K562 (cell line): ENCODE results near the gene SPATA31C1. TPM values are rescaled to one million over a fixed set of nuclear protein-coding genes. Genes with fewer than 3 reads are reported as not detected.

Experiments used
- C11orf30 ChIP-seq: fragments of 450-650 bp; IDR thresholded peaks from 2 replicates; pipeline ENCODE4 v1.6.1; 2016; ENCODE audit warnings: low read depth, mild to moderate bottlenecking
- E2F1 ChIP-seq: sonication (generic); formaldehyde crosslinking; IDR thresholded peaks from 2 replicates; pipeline ENCODE4 v1.8.1; 2023; ENCODE audit warnings: mild to moderate bottlenecking, missing genetic modification reagents, moderate library complexity
- HNRNPK ChIP-seq: fragments of 200-400 bp; formaldehyde crosslinking; IDR thresholded peaks from one replicate; pipeline ENCODE4 v1.6.1; 2018; ENCODE audit warnings: mild to moderate bottlenecking, low read depth, low read length; ENCODE audit not compliant: poor library complexity, severe bottlenecking
- RCOR1 ChIP-seq, 2 experiments: IDR thresholded peaks; 2 replicates each; pipeline ENCODE4 v1.6.1; 2012; ENCODE audit warnings: low read depth in 2 of 2, low read length in 2 of 2, borderline replicate concordance in 1 of 2, improper control_type of control experiment in 1 of 2
- SIN3A ChIP-seq, 2 experiments: fragments of 150-350 bp in 1 of 2; IDR thresholded peaks; 2 replicates each; pipeline ENCODE4 v1.6.1; 2011 to 2016; ENCODE audit warnings: borderline replicate concordance in 2 of 2, low read depth in 2 of 2, low read length in 2 of 2, mild to moderate bottlenecking in 2 of 2, moderate library complexity in 2 of 2; ENCODE audit not compliant: control insufficient read depth in 1 of 2
- SMARCB1 ChIP-seq: IDR thresholded peaks from 2 replicates; pipeline ENCODE4 v1.6.1; 2011; ENCODE audit warnings: improper control_type of control experiment, low read depth; ENCODE audit not compliant: insufficient read length
- XRCC4 ChIP-seq: IDR thresholded peaks from one replicate; pipeline ENCODE4 v1.6.1; 2011; ENCODE audit not compliant: insufficient read depth, insufficient read length; ENCODE audit errors: extremely low read depth
- ZBTB2 ChIP-seq: fragments of 450-650 bp; IDR thresholded peaks from 2 replicates; pipeline ENCODE4 v1.6.1; 2016; ENCODE audit warnings: antibody characterized with exemption
- ZNF239 ChIP-seq: fragments of 250-450 bp; sonication (Bioruptor Pico); IDR thresholded peaks from 2 replicates; pipeline ENCODE4 v1.4.0; 2020; ENCODE audit warnings: mild to moderate bottlenecking
- polyA plus RNA-seq, 8 experiments: library from polyadenylated mRNA; depleted of rRNA in 4 of 8; stranded (reverse) in 5 of 8; unstranded in 3 of 8; fragments of >200 nt; fragmentation: Nextera tagmentation in 2 of 8; fragmentation: Illumina TruSeq in 1 of 8; extraction: Ambion mirVana in 2 of 8; extraction: Trizol in 1 of 8; gene quantifications; 2 replicates each; pipeline versions ENCODE4 v1.2.1 to v1.2.3, GENCODE V29; 2011 to 2014; ENCODE audit warnings: inconsistent platforms in 1 of 8, missing spikeins in 1 of 8
- total RNA-seq, 7 experiments: library from RNA; depleted of rRNA in 6 of 7; stranded (reverse); fragments of >200 nt in 6 of 7; fragmentation: Illumina TruSeq in 2 of 7; extraction: Trizol in 2 of 7; gene quantifications; 2 replicates each; pipeline versions ENCODE4 v1.2.1 to v1.2.3, GENCODE V29; 2011 to 2021; ENCODE audit warnings: low replicate concordance in 1 of 7
- TF ChIP-seq, protein P1 (sequence below): fragments of 450-650 bp; IDR thresholded peaks from 2 replicates; pipeline ENCODE4 v1.6.1; 2017; ENCODE audit warnings: antibody characterized with exemption, mild to moderate bottlenecking
- TF ChIP-seq, protein P2 (sequence below): fragments of 200-400 bp; formaldehyde crosslinking; IDR thresholded peaks from 2 replicates; pipeline ENCODE4 v1.6.1; 2017; ENCODE audit warnings: mild to moderate bottlenecking, low read depth, low read length, moderate library complexity

Gene SPATA31C1
- total and polyA plus RNA-seq, 9 of the 15 experiments (the other 6 are each of a cell fraction or from before 2014, with no cell fraction given), result 0.03 to 0.15 (median 0.05) TPM; not detected in 3

DNA sequence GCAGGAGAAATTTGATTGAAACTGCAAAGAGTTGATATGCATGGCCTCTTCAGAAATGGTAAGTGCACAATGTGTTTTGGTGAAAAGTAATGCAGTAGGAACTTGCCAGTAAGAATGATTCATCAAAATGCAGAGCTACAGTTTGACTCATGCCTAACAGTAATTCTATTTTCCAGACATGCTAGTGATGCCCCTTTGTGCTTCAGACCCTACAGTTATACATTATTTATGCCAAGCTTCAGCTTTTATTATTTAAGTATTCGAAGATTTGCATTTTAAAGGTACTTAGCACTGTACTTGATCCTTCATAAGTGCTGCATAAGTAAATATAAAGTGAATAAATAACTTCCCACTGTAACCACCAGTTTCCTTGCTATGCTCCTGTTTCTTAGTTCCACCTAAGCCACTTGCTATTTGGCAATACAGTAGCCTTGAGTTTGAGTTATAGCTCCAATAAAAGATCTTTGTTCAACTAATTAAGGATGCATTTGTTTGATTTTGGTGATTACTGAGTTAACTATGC, 38.7 kb upstream of the SPATA31C1 start (continued):
- TF ChIP-seq, protein P1, sequence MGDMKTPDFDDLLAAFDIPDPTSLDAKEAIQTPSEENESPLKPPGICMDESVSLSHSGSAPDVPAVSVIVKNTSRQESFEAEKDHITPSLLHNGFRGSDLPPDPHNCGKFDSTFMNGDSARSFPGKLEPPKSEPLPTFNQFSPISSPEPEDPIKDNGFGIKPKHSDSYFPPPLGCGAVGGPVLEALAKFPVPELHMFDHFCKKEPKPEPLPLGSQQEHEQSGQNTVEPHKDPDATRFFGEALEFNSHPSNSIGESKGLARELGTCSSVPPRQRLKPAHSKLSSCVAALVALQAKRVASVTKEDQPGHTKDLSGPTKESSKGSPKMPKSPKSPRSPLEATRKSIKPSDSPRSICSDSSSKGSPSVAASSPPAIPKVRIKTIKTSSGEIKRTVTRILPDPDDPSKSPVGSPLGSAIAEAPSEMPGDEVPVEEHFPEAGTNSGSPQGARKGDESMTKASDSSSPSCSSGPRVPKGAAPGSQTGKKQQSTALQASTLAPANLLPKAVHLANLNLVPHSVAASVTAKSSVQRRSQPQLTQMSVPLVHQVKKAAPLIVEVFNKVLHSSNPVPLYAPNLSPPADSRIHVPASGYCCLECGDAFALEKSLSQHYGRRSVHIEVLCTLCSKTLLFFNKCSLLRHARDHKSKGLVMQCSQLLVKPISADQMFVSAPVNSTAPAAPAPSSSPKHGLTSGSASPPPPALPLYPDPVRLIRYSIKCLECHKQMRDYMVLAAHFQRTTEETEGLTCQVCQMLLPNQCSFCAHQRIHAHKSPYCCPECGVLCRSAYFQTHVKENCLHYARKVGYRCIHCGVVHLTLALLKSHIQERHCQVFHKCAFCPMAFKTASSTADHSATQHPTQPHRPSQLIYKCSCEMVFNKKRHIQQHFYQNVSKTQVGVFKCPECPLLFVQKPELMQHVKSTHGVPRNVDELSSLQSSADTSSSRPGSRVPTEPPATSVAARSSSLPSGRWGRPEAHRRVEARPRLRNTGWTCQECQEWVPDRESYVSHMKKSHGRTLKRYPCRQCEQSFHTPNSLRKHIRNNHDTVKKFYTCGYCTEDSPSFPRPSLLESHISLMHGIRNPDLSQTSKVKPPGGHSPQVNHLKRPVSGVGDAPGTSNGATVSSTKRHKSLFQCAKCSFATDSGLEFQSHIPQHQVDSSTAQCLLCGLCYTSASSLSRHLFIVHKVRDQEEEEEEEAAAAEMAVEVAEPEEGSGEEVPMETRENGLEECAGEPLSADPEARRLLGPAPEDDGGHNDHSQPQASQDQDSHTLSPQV, result 0 out of 2 replicates have a peak, but pooled peaks have one; percentile 22
- TF ChIP-seq ZNF239 (CRISPR knock-in tag), result no peak
- no peak for TF ChIP-seq SIN3A (IDR thresholded peaks at IDR 0.05; ENCODE audit: borderline replicate concordance in 2 of 2, control insufficient read depth in 1 of 2, low read depth in 2 of 2, low read length in 2 of 2)
- no peak for TF ChIP-seq RCOR1 (IDR thresholded peaks at IDR 0.05; ENCODE audit: borderline replicate concordance in 1 of 2, low read depth in 2 of 2, low read length in 2 of 2)
- no peak for TF ChIP-seq XRCC4
- no peak for TF ChIP-seq SMARCB1
- TF ChIP-seq, protein P2, sequence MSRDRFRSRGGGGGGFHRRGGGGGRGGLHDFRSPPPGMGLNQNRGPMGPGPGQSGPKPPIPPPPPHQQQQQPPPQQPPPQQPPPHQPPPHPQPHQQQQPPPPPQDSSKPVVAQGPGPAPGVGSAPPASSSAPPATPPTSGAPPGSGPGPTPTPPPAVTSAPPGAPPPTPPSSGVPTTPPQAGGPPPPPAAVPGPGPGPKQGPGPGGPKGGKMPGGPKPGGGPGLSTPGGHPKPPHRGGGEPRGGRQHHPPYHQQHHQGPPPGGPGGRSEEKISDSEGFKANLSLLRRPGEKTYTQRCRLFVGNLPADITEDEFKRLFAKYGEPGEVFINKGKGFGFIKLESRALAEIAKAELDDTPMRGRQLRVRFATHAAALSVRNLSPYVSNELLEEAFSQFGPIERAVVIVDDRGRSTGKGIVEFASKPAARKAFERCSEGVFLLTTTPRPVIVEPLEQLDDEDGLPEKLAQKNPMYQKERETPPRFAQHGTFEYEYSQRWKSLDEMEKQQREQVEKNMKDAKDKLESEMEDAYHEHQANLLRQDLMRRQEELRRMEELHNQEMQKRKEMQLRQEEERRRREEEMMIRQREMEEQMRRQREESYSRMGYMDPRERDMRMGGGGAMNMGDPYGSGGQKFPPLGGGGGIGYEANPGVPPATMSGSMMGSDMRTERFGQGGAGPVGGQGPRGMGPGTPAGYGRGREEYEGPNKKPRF, result no peak
- no peak for TF ChIP-seq HNRNPK
- TF ChIP-seq ZBTB2, result no peak
- no peak for TF ChIP-seq E2F1
- peak; percentile 82 for TF ChIP-seq C11orf30
